ENCODE results near the gene ZNF3.

ZNF3 gene

GRCh38 chr7:100081535-100082102, at the start of gene ZNF3 (continued):
- TF ChIP-seq ZNF341 (tag by site-specific recombination; IDR thresholded peaks at IDR 0.05; ENCODE audit: low read depth), result 0 out of 2 replicates have a peak, but pooled peaks have one; percentile 30
- TF ChIP-seq KLF7 (tag by site-specific recombination; IDR thresholded peaks at IDR 0.05; ENCODE audit: borderline replicate concordance), result no peak
- no peak for TF ChIP-seq AEBP2 (tag by site-specific recombination; IDR thresholded peaks at IDR 0.05; ENCODE audit: borderline replicate concordance)
- TF ChIP-seq ZNF354C (tag by site-specific recombination; IDR thresholded peaks at IDR 0.05; ENCODE audit: borderline replicate concordance, low read depth), result no peak
- peak; percentile 69; the same call in 1 of the 2 replicates for TF ChIP-seq ZNF843 (tag by site-specific recombination; IDR thresholded peaks at IDR 0.05)
- no peak for TF ChIP-seq ZNF791 (tag by site-specific recombination; IDR thresholded peaks at IDR 0.05)
- no peak for TF ChIP-seq ZNF529 (tag by site-specific recombination; IDR thresholded peaks at IDR 0.05; ENCODE audit: insufficient replicate concordance)
- TF ChIP-seq GFI1B (tag by site-specific recombination; IDR thresholded peaks at IDR 0.05), result no peak
- TF ChIP-seq ZNF174 (tag by site-specific recombination; IDR thresholded peaks at IDR 0.05), result no peak
- no peak for TF ChIP-seq ZNF140 (tag by site-specific recombination; IDR thresholded peaks at IDR 0.05)
- TF ChIP-seq ZNF280D (tag by site-specific recombination; IDR thresholded peaks at IDR 0.05), result no peak
- peak; percentile 80; the same call in 1 of the 2 replicates for TF ChIP-seq GLI4 (tag by site-specific recombination; IDR thresholded peaks at IDR 0.05)
- TF ChIP-seq GLI2 (tag by site-specific recombination; IDR thresholded peaks at IDR 0.05; ENCODE audit: borderline replicate concordance, low read depth), result no peak
- no peak for TF ChIP-seq ZNF701 (tag by site-specific recombination; IDR thresholded peaks at IDR 0.05)
- TF ChIP-seq ZNF214 (tag by site-specific recombination; IDR thresholded peaks at IDR 0.05; ENCODE audit: borderline replicate concordance), result no peak
- peak; percentile 92 for TF ChIP-seq SP7 (tag by site-specific recombination; IDR thresholded peaks at IDR 0.05)
- peak; percentile 98 for TF ChIP-seq ZBTB11 (tag by site-specific recombination; conservative IDR thresholded peaks at IDR 0.05; ENCODE audit: low read depth)
- peak; percentile 85; the same call in 1 of the 2 replicates for TF ChIP-seq ZNF391 (tag by site-specific recombination; IDR thresholded peaks at IDR 0.05; ENCODE audit: borderline replicate concordance, low read depth)
- peak; percentile 95 for TF ChIP-seq ZNF629 (tag by site-specific recombination; IDR thresholded peaks at IDR 0.05)
- no peak for TF ChIP-seq ZNF248 (tag by site-specific recombination; IDR thresholded peaks at IDR 0.05)
- TF ChIP-seq ZNF398 (tag by site-specific recombination; IDR thresholded peaks at IDR 0.05), result no peak
- no peak for TF ChIP-seq ZNF19 (tag by site-specific recombination; IDR thresholded peaks at IDR 0.05; ENCODE audit: low read depth)
- no peak for TF ChIP-seq ZNF404 (tag by site-specific recombination; IDR thresholded peaks at IDR 0.05)
- peak; percentile 71 for TF ChIP-seq ZNF394 (tag by site-specific recombination; IDR thresholded peaks at IDR 0.05; ENCODE audit: borderline replicate concordance)
- TF ChIP-seq ZNF23 (tag by site-specific recombination; IDR thresholded peaks at IDR 0.05; ENCODE audit: borderline replicate concordance), result no peak
- no peak; the same call in 1 of the 2 replicates for TF ChIP-seq ZNF623 (tag by site-specific recombination; IDR thresholded peaks at IDR 0.05)
- TF ChIP-seq ZNF777 (tag by site-specific recombination; IDR thresholded peaks at IDR 0.05; ENCODE audit: borderline replicate concordance), result no peak
- no peak for TF ChIP-seq REPIN1 (tag by site-specific recombination; IDR thresholded peaks at IDR 0.05; ENCODE audit: low read depth)
- TF ChIP-seq ZNF488 (tag by site-specific recombination; IDR thresholded peaks at IDR 0.05), result no peak

Measured in HEK293 (cell line).